HUES48 (cell line): ENCODE data around the gene PSMA4.
A peak's percentile ranks its signal among the peaks of the same experiment; 100 is the strongest.
"Not testable (repeated sequence)": the region's sequence is repeated elsewhere in the genome, so short reads cannot be mapped to it uniquely, and the experiment has no call there.

Experiments
- H3K27ac ChIP-seq: one replicate; pipeline ENCODE4 v1.7.0; 2013; ENCODE audit warnings: low read depth, low read length, inconsistent platforms
- H3K27me3 ChIP-seq: 2 replicates; pipeline ENCODE4 v1.6.1; 2013; ENCODE audit warnings: mild to moderate bottlenecking, low read length; ENCODE audit not compliant: control insufficient read depth, insufficient read depth
- H3K36me3 ChIP-seq: 2 replicates; pipeline ENCODE4 v1.6.1; 2013; ENCODE audit warnings: low read length; ENCODE audit not compliant: control insufficient read depth, insufficient read depth
- H3K4me1 ChIP-seq: 2 replicates; pipeline ENCODE4 v1.6.1; 2013; ENCODE audit warnings: mild to moderate bottlenecking, low read length; ENCODE audit not compliant: control insufficient read depth, insufficient read depth
- H3K4me3 ChIP-seq: 2 replicates; pipeline ENCODE4 v1.5.1; 2013; ENCODE audit warnings: mild to moderate bottlenecking, low read depth, low read length
- H3K9ac ChIP-seq: 2 replicates; pipeline ENCODE4 v1.6.1; 2013; ENCODE audit warnings: mild to moderate bottlenecking, low read depth, low read length, moderate library complexity
- H3K9me3 ChIP-seq: 2 replicates; pipeline ENCODE4 v1.6.1; 2013; ENCODE audit warnings: low read length; ENCODE audit not compliant: control insufficient read depth, insufficient read depth

PSMA4 gene

DNA sequence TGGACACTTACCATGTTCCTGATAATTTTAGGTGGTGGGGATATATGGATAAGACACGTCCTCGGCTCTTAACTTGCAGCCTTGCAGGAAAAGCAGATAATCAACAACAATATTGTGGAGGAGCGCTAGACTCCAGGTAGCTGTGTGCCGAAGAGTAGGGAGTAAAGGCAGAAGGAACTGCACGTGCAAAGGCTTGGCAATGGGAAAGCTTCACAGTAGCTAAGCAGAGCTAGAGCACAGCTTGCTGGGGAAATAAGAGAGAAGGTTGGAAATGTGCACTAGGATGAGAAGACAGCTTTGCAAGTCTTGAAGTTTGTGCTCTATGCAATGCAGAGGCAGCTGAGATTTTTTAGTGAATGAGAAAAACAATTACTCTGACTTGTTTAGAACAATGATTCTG, 12.4 kb downstream of the PSMA4 start:
- Histone ChIP-seq H3K27ac (no peak overlapping the region), H3K27me3 (no peaks in the 10 kb centered on the region), H3K36me3 (peaks cover 37% of the 10 kb centered on the region), H3K9me3 (no peaks in the 10 kb centered on the region), H3K4me3 (no peak overlapping the region), H3K4me1 (no peaks in the 10 kb centered on the region; the same call in 1 of the 2 replicates), H3K9ac (no peak overlapping the region)

- not testable (repeated sequence) for H3K27ac ChIP-seq, H3K36me3 ChIP-seq, H3K9ac ChIP-seq, H3K27me3 ChIP-seq, H3K4me3 ChIP-seq, H3K4me1 ChIP-seq, H3K9me3 ChIP-seq
Measured at GRCh38 chr15:78560201-78560600, 20.0 kb downstream of the PSMA4 start.

GRCh38 chr15:78561490-78561889, 21.2 kb downstream of the PSMA4 start:
- Histone ChIP-seq H3K4me1 (peaks cover 8% of the 10 kb centered on the region), H3K27me3 (no peaks in the 10 kb centered on the region)

GRCh38 chr15:78563092-78563491, 22.8 kb downstream of the PSMA4 start:
- H3K27me3 ChIP-seq: no peaks in the 10 kb centered on the region
- H3K4me1 ChIP-seq: peaks cover 8% of the 10 kb centered on the region
- no peak overlapping the region for H3K4me3 ChIP-seq
- no peak overlapping the region for H3K9ac ChIP-seq
- no peaks in the 10 kb centered on the region for H3K36me3 ChIP-seq
- no peak overlapping the region for H3K27ac ChIP-seq
- no peaks in the 10 kb centered on the region for H3K9me3 ChIP-seq

More at GRCh38 chr15:78561490-78561889, 21.2 kb downstream of the PSMA4 start:
- Histone ChIP-seq H3K36me3 (no peaks in the 10 kb centered on the region), H3K4me3 (no peak overlapping the region), H3K27ac (no peak overlapping the region), H3K9me3 (no peaks in the 10 kb centered on the region), H3K9ac (no peak overlapping the region)

- Histone ChIP-seq H3K4me3 (0 out of 2 replicates have a peak overlapping the region, but pooled peaks have one; percentile 9), H3K36me3 (no peaks in the 10 kb centered on the region), H3K9me3 (no peaks in the 10 kb centered on the region), H3K4me1 (peaks cover 8% of the 10 kb centered on the region), H3K27ac (no peak overlapping the region), H3K9ac (no peak overlapping the region), H3K27me3 (no peaks in the 10 kb centered on the region)
Measured at GRCh38 chr15:78564743-78565096, 24.5 kb downstream of the PSMA4 start.

DNA sequence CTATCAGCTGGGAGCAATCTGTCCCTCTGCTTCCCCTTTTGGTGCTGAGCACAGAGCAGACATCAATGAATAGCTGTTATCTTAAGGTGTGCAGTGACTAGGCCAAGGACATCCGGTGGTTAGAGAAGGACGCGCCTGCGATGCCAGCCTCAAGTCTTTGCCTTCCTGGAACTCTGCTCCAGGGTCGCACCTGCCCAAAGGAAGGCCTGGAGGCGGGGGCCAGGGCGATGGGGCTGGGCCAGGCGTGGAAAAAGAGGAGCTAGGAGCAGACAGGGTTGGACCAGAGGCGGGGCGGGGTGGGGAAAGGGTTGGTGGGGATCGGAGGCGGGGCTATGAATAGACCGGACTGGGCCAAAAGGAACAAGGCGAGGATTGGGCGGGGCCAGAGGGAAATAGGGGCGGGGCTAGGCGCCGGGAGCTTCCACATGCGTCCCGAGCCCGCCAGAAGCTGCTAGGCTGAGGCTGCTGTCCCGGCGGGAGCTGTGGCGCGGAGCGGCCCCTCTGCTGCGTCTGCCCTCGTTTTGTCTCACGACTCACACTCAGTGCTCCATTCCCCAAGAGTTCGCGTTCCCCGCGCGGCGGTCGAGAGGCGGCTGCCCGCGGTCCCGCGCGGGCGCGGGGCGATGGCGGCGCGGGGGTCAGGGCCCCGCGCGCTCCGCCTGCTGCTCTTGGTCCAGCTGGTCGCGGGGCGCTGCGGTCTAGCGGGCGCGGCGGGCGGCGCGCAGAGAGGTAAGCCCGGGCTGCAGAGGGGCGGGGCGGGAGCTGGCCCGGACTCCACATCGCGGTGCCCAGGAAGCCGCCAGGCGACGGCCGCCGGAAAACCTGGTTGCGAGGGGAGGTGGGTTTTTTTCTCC, 25.1 kb downstream of the PSMA4 start, which contains the start of gene CHRNA5:
Gene CHRNA5 (plus strand): TSS at position 424 of the 854 bp plus-strand sequence. CDS start 200 bp downstream, at position 624.
- Histone ChIP-seq H3K9me3 (no peaks in the 10 kb centered on the region), H3K4me3 (peak within 1 kb of the TSS; percentile 91), H3K27ac (peak within 1 kb of the TSS; percentile 88), H3K4me1 (peaks cover 8% of the 10 kb centered on the region), H3K36me3 (no peaks in the 10 kb centered on the region), H3K27me3 (no peaks in the 10 kb centered on the region), H3K9ac (peak within 1 kb of the TSS; percentile 72)

GRCh38 chr15:78565951-78566774, 25.9 kb downstream of the PSMA4 start:
- H3K4me3 ChIP-seq: peak overlapping the region; percentile 91
- peak overlapping the region; percentile 72 for H3K9ac ChIP-seq
- peak overlapping the region; percentile 88 for H3K27ac ChIP-seq
- H3K9me3 ChIP-seq: no peaks in the 10 kb centered on the region
- no peaks in the 10 kb centered on the region for H3K36me3 ChIP-seq
- H3K4me1 ChIP-seq: peaks cover 13% of the 10 kb centered on the region
- H3K27me3 ChIP-seq: no peaks in the 10 kb centered on the region

- H3K4me1 ChIP-seq: peaks cover 14% of the 10 kb centered on the region
- no peak overlapping the region for H3K27ac ChIP-seq
- H3K9me3 ChIP-seq: no peaks in the 10 kb centered on the region
- no peak overlapping the region for H3K9ac ChIP-seq
- no peaks in the 10 kb centered on the region for H3K36me3 ChIP-seq
- H3K27me3 ChIP-seq: no peaks in the 10 kb centered on the region
- no peak overlapping the region for H3K4me3 ChIP-seq
Measured at GRCh38 chr15:78567531-78567930, 27.3 kb downstream of the PSMA4 start.

DNA sequence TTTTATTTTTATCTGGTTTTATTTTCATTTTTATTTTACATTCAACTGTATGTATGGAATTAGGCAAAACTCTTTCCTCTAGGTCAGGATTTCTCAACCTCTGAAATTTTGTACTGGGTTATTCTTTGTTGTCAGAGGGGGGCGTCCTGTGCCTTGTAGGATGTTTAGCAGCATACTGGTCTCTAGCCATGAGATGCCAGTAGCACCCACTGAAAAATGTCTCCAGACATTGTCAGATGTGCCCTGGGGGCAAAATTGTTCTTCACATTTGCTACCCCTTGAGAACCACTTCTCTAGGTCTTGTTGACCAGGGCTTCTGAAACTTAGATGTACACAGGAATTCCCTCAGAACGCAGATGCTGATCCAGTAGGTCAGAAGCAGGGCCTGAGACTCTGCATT, 30.5 kb downstream of the PSMA4 start:
- no peaks in the 10 kb centered on the region for H3K36me3 ChIP-seq
- no peak overlapping the region for H3K27ac ChIP-seq
- no peaks in the 10 kb centered on the region for H3K27me3 ChIP-seq
- 0 out of 2 replicates have a peak, but pooled peaks cover 6% of the 10 kb centered on the region for H3K4me1 ChIP-seq
- no peak overlapping the region for H3K4me3 ChIP-seq
- no peaks in the 10 kb centered on the region for H3K9me3 ChIP-seq
- no peak overlapping the region for H3K9ac ChIP-seq

DNA sequence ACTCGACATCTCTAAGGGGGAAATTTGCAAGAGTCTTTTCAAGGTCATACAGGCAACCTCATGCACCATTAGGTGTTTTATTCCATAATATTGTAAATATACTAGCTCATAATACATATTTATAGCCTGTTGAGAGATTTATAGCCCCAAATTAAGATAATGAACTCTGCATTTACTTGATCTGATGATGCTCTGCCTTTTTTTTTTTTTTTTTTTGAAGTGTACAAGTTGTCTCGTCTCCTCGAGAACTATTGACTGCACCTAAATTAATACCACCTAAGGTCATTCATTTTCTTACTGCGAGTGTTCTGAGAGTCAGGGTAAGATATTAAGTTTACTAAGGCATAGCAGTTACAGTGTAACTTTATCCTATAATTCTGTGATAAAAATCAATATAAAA, 31.1 kb downstream of the PSMA4 start:
- H3K27ac ChIP-seq: no peak overlapping the region
- H3K4me3 ChIP-seq: no peak overlapping the region
- H3K4me1 ChIP-seq: 0 out of 2 replicates have a peak, but pooled peaks cover 6% of the 10 kb centered on the region
- H3K36me3 ChIP-seq: no peaks in the 10 kb centered on the region
- no peaks in the 10 kb centered on the region for H3K9me3 ChIP-seq
- no peaks in the 10 kb centered on the region for H3K27me3 ChIP-seq
- no peak overlapping the region for H3K9ac ChIP-seq

- no peak overlapping the region for H3K27ac ChIP-seq
- 0 out of 2 replicates have a peak, but pooled peaks cover 6% of the 10 kb centered on the region for H3K4me1 ChIP-seq
- no peaks in the 10 kb centered on the region for H3K36me3 ChIP-seq
- no peaks in the 10 kb centered on the region for H3K27me3 ChIP-seq
- H3K4me3 ChIP-seq: no peak overlapping the region
- H3K9ac ChIP-seq: no peak overlapping the region
- no peaks in the 10 kb centered on the region for H3K9me3 ChIP-seq
Measured at GRCh38 chr15:78573416-78573815, 33.2 kb downstream of the PSMA4 start.
